Mammary epithelial cell (primary cell): Measurements from ENCODE around the gene PHF10.

ENCODE experiments used
- EZH2 ChIP-seq: IDR thresholded peaks from 2 replicates; pipeline ENCODE4 v1.6.1; 2012; ENCODE audit warnings: low read length, inconsistent platforms, borderline replicate concordance
- TF ChIP-seq, protein P1 (sequence below), 2 donors: IDR thresholded peaks in 1 of 2; conservative IDR thresholded peaks in 1 of 2; 2 replicates each; pipeline ENCODE4 v1.5.1; 2011 to 2012; ENCODE audit warnings: inconsistent platforms in 2 of 2, low read length in 2 of 2, mild to moderate bottlenecking in 2 of 2, control low read depth in 1 of 2, low read depth in 1 of 2; ENCODE audit not compliant: insufficient read depth in 1 of 2; ENCODE audit errors: extremely low read depth in 1 of 2

DNA sequence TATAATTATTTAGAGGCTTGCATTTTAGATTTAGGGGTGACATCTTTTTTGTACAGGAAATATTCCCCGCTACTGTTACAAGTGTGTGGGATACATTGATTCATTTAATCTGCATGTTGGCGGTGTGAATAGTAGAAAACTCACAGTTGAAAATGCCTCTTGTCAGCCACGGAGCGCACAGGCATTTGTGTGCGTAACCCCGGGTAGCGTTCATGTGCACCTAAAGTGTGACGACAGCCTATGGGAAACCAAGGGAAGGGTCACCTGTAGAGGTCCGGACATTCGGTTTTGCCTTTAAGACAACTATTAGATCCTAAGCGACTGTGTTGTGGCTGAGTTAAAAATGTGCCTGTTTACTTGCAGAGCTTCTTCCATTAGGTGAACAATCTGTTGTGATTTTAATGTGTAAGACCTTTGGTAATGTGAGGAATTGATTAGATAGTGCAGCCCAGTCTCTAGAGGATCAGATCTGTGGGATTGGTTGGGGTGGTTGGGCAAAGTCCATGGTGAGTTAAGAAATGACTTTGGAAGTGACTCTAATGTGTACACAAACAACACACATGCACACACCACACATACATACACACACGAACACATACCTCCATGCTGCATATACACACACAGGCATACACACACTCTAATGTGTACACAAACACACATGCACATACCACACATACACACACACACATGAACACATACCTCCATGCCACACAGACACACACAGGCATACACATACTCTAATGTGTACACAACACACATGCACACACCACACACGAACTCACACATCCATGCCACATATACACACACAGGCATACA is 42.8 kb upstream of the PHF10 start:
- no peak for TF ChIP-seq EZH2
- TF ChIP-seq, protein P1, sequence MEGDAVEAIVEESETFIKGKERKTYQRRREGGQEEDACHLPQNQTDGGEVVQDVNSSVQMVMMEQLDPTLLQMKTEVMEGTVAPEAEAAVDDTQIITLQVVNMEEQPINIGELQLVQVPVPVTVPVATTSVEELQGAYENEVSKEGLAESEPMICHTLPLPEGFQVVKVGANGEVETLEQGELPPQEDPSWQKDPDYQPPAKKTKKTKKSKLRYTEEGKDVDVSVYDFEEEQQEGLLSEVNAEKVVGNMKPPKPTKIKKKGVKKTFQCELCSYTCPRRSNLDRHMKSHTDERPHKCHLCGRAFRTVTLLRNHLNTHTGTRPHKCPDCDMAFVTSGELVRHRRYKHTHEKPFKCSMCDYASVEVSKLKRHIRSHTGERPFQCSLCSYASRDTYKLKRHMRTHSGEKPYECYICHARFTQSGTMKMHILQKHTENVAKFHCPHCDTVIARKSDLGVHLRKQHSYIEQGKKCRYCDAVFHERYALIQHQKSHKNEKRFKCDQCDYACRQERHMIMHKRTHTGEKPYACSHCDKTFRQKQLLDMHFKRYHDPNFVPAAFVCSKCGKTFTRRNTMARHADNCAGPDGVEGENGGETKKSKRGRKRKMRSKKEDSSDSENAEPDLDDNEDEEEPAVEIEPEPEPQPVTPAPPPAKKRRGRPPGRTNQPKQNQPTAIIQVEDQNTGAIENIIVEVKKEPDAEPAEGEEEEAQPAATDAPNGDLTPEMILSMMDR (conservative IDR thresholded peaks at IDR 0.05 in 1 of 2, IDR thresholded peaks at IDR 0.05 in 1 of 2; ENCODE audit: extremely low read depth in 1 of 2, insufficient read depth in 1 of 2, low read depth in 1 of 2, low read length in 2 of 2), result no peak
